ENCODE measurements around the gene LHFPL3. TPM values are rescaled to one million over a fixed set of nuclear protein-coding genes. Genes with fewer than 3 reads are reported as not detected.

The LHFPL3 gene
- total RNA-seq, 1 experiment from 2014 or later: not detected

- H3K27ac Mint-ChIP-seq: no peak overlapping the region
- Histone ChIP-seq H4K91ac (ENCODE audit: insufficient read length, low read depth, low read length) (no peak overlapping the region), H4K5ac (ENCODE audit: insufficient read length, low read depth, low read length) (no peak overlapping the region), H2AFZ (ENCODE audit: low read length) (no peak overlapping the region), H3K14ac (ENCODE audit: insufficient read depth, low read length) (no peak overlapping the region), H3K79me2 (ENCODE audit: insufficient read depth, low read length) (no peaks in the 10 kb centered on the region), H3K56ac (ENCODE audit: insufficient read length, low read depth, low read length) (no peak overlapping the region), H3K4me1 (ENCODE audit: insufficient read depth, low read length) (no peaks in the 10 kb centered on the region), H3K9ac (ENCODE audit: extremely low read depth, insufficient read length, low read length) (no peak overlapping the region), H4K20me1 (ENCODE audit: control insufficient read depth, insufficient read depth, insufficient read length) (no peaks in the 10 kb centered on the region), H4K8ac (replicated peaks; ENCODE audit: insufficient read length, low read depth, low read length) (no peak overlapping the region), H2BK5ac (ENCODE audit: insufficient read length, low read length) (no peak overlapping the region), H3K27me3 (ENCODE audit: insufficient read depth, low read length) (no peaks in the 10 kb centered on the region), H3K4me2 (ENCODE audit: insufficient read depth, insufficient read length, low read length) (no peak overlapping the region), H3K23me2 (ENCODE audit: insufficient read length, low read depth, low read length, poor library complexity, severe bottlenecking) (no peaks in the 10 kb centered on the region), H2AK5ac (ENCODE audit: insufficient read length, low read length) (no peak overlapping the region), H2BK15ac (ENCODE audit: low read depth, low read length) (no peak overlapping the region), H3K27ac (ENCODE audit: insufficient read length, low read depth, low read length) (no peak overlapping the region), H3K23ac (ENCODE audit: insufficient read length, low read depth, low read length) (no peak overlapping the region), H3K4ac (ENCODE audit: low read depth, low read length) (no peak overlapping the region), H3K79me1 (ENCODE audit: insufficient read depth, low read depth, low read length, poor library complexity, severe bottlenecking) (no peaks in the 10 kb centered on the region), H3K9me3 (ENCODE audit: control insufficient read depth, low read depth, low read length) (no peaks in the 10 kb centered on the region), H2BK12ac (ENCODE audit: insufficient read length, low read depth, low read length) (no peak overlapping the region), H2BK20ac (ENCODE audit: low read depth, low read length, poor library complexity, severe bottlenecking) (no peak overlapping the region), H2BK120ac (ENCODE audit: low read depth, low read length, poor library complexity, severe bottlenecking) (no peak overlapping the region), H3K18ac (ENCODE audit: insufficient read length, low read depth, low read length) (no peak overlapping the region), H3T11ph (ENCODE audit: low read length) (no peak overlapping the region)
- peaks cover 15 to 33% of the 10 kb centered on the region in 2 experiments for H3K4me1 Mint-ChIP-seq
- no peaks in the 10 kb centered on the region for H3K9me3 Mint-ChIP-seq
- TF ChIP-seq CTCF (conservative IDR thresholded peaks at IDR 0.05): no peak
- no peak overlapping the region for H3K4me3 Mint-ChIP-seq
- no peaks in the 10 kb centered on the region for H3K36me3 Mint-ChIP-seq (ENCODE audit: insufficient read depth in 1 of 3, low read depth in 3 of 3)
- no peak for DNase-seq
- no peaks in the 10 kb centered on the region for H3K27me3 Mint-ChIP-seq (ENCODE audit: low read depth)
- no CpG with 5 or more reads among the region's 2 CpGs for WGBS (ENCODE audit: extremely low coverage, insufficient read length, low lambda C conversion rate)
These were observed 494.8 kb downstream of the LHFPL3 start for GRCh38 chr7:104823177-104823576.
